ENCODE results near the gene MTURN.

The MTURN gene

DNA sequence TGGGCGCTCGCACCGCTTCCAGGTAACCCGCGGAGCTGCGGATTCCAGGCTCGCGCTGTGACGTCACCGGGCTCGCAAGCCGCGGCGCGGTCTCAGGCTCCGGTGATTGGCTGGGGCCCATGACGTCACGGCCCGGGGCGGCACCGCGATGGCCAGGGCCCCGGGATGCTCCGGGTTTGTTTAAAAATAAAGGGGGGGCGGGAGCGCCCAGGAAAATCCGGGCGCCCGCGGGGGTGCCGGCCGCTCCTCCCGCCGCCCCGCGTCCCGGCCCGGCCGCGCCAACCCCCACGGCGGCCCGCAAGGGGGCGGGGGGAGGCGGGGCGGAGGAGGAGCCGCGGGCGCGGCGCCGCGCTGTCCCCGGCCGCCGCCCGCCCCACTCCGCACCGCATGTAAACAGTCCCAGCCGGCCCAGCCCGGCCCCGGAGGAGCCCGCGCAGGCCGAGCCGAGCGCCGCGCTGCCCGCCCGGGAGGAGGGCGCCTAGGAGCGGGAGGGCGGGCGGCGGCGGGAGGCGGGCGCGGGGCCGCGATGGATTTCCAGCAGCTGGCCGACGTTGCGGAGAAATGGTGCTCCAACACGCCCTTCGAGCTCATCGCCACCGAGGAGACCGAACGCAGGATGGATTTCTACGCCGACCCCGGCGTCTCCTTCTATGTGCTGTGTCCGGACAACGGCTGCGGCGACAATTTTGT is at the start of gene MTURN:
Gene MTURN, plus strand, starts transcription at position 376 of the 690 bp plus-strand sequence. Its CDS starts 151 bp downstream, at position 527.
- Histone ChIP-seq H3K27ac (peak within 1 kb of the TSS; percentile 59), H3K4me3 (ENCODE audit: low read depth, low read length) (peak within 1 kb of the TSS; percentile 76)
- in situ Hi-C loops (cut with HindIII; ENCODE audit: low pct_ligation_motif_present, low sequenced_read_pairs), result no loop called here

DNA sequence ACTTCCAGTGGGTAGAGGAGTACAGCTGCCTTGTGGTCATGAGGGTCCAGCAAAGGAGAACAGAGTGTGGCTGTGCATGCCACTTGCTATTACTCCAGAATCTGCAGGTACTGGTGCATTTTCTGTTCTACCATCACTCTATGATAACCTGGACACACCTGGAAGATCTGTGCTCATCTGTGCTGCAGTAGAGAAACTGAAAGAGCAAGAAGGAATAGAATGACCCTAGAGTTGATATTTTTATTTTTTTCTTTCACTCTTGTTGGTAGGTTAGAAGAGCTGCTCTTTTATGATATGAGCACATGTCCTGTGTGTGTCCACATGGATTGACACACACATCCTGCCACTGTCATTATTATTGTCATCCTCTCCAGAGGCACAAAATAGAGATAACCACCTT is 48.3 kb upstream of the MTURN start:
- in situ Hi-C loops (cut with HindIII; ENCODE audit: low pct_ligation_motif_present, low sequenced_read_pairs), result no loop called here
- no peaks in the 10 kb centered on the region for H3K36me3 ChIP-seq (replicated peaks)
- H3K27me3 ChIP-seq (replicated peaks), result no peaks in the 10 kb centered on the region
- DNase-seq, result no peak
- H3K4me3 ChIP-seq (ENCODE audit: low read depth, low read length), result no peak overlapping the region
- no peak overlapping the region for H3K27ac ChIP-seq
- TF ChIP-seq, protein P1, sequence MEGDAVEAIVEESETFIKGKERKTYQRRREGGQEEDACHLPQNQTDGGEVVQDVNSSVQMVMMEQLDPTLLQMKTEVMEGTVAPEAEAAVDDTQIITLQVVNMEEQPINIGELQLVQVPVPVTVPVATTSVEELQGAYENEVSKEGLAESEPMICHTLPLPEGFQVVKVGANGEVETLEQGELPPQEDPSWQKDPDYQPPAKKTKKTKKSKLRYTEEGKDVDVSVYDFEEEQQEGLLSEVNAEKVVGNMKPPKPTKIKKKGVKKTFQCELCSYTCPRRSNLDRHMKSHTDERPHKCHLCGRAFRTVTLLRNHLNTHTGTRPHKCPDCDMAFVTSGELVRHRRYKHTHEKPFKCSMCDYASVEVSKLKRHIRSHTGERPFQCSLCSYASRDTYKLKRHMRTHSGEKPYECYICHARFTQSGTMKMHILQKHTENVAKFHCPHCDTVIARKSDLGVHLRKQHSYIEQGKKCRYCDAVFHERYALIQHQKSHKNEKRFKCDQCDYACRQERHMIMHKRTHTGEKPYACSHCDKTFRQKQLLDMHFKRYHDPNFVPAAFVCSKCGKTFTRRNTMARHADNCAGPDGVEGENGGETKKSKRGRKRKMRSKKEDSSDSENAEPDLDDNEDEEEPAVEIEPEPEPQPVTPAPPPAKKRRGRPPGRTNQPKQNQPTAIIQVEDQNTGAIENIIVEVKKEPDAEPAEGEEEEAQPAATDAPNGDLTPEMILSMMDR (IDR thresholded peaks at IDR 0.05; ENCODE audit: low read depth, low read length, missing control alignments), result no peak

More for the DNA sequence above, at the start of gene MTURN:
- Histone ChIP-seq H3K36me3 (replicated peaks) (no peaks in the 10 kb centered on the region), H3K27me3 (replicated peaks) (no peaks in the 10 kb centered on the region)
- TF ChIP-seq, protein P1 (IDR thresholded peaks at IDR 0.05; ENCODE audit: low read depth, low read length, missing control alignments), result no peak
- DNase-seq, result peak; percentile 69

DNA sequence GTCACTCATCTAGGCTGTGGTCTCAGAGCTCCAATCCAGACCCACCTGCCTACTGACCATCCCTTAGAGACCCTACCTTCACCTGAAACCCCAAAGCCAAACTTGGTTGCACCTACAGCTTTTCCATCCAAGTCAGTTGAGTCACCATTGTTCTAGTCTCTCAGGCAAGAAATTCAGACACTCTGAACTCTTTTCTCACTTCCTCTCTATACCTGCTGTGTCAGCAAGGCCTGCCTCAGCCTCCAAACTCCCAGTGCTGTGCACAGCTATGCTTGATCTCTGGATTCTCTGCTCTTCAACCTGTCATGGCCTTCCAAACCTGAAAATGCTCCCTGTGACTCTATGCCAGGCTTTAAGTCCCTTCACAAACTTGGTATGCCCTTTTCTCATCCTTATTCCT is 47.4 kb upstream of the MTURN start:
- no peaks in the 10 kb centered on the region for H3K27me3 ChIP-seq (replicated peaks)
- no peak for DNase-seq
- TF ChIP-seq, protein P1 (IDR thresholded peaks at IDR 0.05; ENCODE audit: low read depth, low read length, missing control alignments), result no peak
- H3K36me3 ChIP-seq (replicated peaks), result no peaks in the 10 kb centered on the region
- no peak overlapping the region for H3K4me3 ChIP-seq (ENCODE audit: low read depth, low read length)
- in situ Hi-C loops (cut with HindIII; ENCODE audit: low pct_ligation_motif_present, low sequenced_read_pairs), result no loop called here
- no peak overlapping the region for H3K27ac ChIP-seq

DNA sequence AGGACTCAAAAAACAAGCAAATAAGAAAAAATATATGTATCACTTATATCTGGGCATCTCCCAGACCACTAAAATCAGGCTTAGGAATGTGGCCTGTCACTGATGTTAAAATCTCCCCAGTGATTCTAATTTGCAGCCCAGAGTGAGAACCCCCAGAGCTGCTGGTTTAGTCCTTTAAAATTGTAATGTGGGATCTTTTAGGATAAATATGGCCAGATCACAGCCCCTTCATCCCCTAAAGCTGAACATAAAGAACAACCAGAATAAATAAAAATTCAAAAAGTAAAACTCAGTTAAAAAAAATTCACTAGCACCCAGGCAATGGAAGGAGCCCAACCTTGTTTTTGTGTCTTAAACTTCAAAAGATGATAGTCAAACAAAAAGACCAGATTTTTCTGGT is 46.4 kb upstream of the MTURN start:
- no peak for DNase-seq
- H3K27ac ChIP-seq, result no peak overlapping the region
- TF ChIP-seq, protein P1 (IDR thresholded peaks at IDR 0.05; ENCODE audit: low read depth, low read length, missing control alignments), result no peak
- no peak overlapping the region for H3K4me3 ChIP-seq (ENCODE audit: low read depth, low read length)
- no peaks in the 10 kb centered on the region for H3K36me3 ChIP-seq (replicated peaks)
- in situ Hi-C loops (cut with HindIII; ENCODE audit: low pct_ligation_motif_present, low sequenced_read_pairs), result no loop called here
- no peaks in the 10 kb centered on the region for H3K27me3 ChIP-seq (replicated peaks)

DNA sequence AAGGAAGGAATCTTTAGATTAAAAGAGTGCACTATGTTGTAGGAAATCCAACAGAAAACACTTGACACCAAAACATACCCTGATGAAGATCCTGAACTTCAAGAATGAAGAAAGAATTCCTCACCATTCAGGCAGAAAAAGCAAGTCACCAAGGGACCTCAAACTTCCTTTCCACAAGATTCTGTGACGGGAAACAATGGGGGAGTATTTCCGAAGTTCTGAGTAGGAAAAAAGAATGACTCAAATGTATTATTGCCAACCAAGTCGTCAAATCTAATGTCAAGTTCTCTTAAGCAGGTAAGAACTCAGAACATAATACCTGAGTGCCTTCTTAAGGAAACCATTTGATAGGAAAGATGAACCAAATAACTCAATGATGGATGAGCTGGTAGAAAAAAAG is 44.7 kb upstream of the MTURN start:
- no peaks in the 10 kb centered on the region for H3K36me3 ChIP-seq (replicated peaks)
- in situ Hi-C loops (cut with HindIII; ENCODE audit: low pct_ligation_motif_present, low sequenced_read_pairs), result no loop called here
- H3K4me3 ChIP-seq (ENCODE audit: low read depth, low read length), result no peak overlapping the region
- H3K27ac ChIP-seq, result no peak overlapping the region
- TF ChIP-seq, protein P1 (IDR thresholded peaks at IDR 0.05; ENCODE audit: low read depth, low read length, missing control alignments), result no peak
- no peaks in the 10 kb centered on the region for H3K27me3 ChIP-seq (replicated peaks)
- DNase-seq, result no peak

DNA sequence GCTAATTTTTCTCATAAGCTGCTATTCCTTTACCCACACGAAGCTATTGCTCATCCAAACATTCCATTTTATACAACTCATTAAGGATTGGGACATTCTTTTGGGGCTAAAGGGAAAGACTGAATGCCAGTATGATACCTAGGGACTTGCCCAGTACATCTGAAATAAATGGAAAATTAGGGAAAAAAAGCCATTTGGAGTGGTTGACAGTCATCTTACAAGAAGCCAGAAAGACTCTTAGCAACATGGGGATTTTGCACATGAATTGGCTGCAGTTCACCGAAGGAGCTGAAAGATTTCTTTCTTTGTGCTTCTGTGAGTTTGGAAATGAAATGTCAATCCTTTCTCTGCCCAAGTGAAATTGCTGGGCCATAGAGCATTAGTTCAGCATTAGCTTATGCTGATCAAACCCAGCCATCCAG is 43.3 kb upstream of the MTURN start:
- DNase-seq, result no peak
- TF ChIP-seq, protein P1 (IDR thresholded peaks at IDR 0.05; ENCODE audit: low read depth, low read length, missing control alignments), result no peak
- H3K4me3 ChIP-seq (ENCODE audit: low read depth, low read length), result no peak overlapping the region

More for the DNA sequence above, 43.3 kb upstream of the MTURN start:
- no peaks in the 10 kb centered on the region for H3K27me3 ChIP-seq (replicated peaks)
- no peak overlapping the region for H3K27ac ChIP-seq
- H3K36me3 ChIP-seq (replicated peaks), result no peaks in the 10 kb centered on the region
- in situ Hi-C loops (cut with HindIII; ENCODE audit: low pct_ligation_motif_present, low sequenced_read_pairs), result no loop called here
